ENCODE results near the gene HSPA2. TPM values are rescaled to one million over a fixed set of nuclear protein-coding genes. Genes with fewer than 3 reads are reported as not detected.

HSPA2 gene
- 1 to 10 TPM; 5.5 to 7.7 TPM for total RNA-seq

GRCh38 chr14:64540208-64541202 is at the start of gene HSPA2:
Gene HSPA2, plus strand, starts transcription at chr14:64540741. Its CDS starts 109 bp downstream, at chr14:64540850.
- Mint-ChIP-seq H3K27me3 (ENCODE audit: low read depth) (peaks cover 58% of the 10 kb centered on the region), H3K36me3 (ENCODE audit: insufficient read depth in 2 of 2) (peaks cover 12 to 16% of the 10 kb centered on the region in 2 donors), H3K27ac (peak within 1 kb of the TSS; percentile 71), H3K9me3 (peaks cover 2 to 3% of the 10 kb centered on the region in 2 donors), H3K4me3 (peak within 1 kb of the TSS; percentile 83 to 97), H3K4me1 (ENCODE audit: low read depth) (peaks cover 37% of the 10 kb centered on the region)
- peak; percentile 96 to 97 for DNase-seq
- ATAC-seq (replicated peaks in 1 of 2): peak; percentile 94 to 95

DNA sequence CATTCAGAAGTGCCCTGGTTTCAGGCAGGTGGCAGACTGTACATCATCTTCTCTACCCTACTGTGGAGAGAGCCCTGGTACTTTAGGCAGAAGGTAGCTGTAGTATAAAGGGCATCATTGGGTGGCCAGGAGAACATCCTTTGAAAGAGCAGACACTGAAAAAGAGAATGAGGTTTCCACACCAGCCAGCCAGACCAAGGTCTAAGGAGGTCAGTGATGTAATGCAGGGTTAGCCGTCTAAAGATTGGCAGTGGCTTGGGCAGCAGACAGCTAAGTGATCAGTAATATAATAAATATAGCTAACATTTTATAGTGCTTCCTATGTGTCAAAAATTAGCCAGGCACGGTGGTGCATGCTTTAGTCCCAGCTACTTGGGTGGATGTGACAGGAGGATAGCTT is 48.9 kb upstream of the HSPA2 start:
- Mint-ChIP-seq H3K9me3 (no peaks in the 10 kb centered on the region), H3K36me3 (ENCODE audit: insufficient read depth in 2 of 2) (peaks cover 5 to 11% of the 10 kb centered on the region in 2 donors), H3K4me1 (ENCODE audit: low read depth) (peaks cover 46% of the 10 kb centered on the region), H3K27me3 (ENCODE audit: low read depth) (no peaks in the 10 kb centered on the region), H3K27ac (no peak overlapping the region), H3K4me3 (no peak overlapping the region)
- no peak for DNase-seq
- ATAC-seq (replicated peaks in 1 of 2): no peak

DNA sequence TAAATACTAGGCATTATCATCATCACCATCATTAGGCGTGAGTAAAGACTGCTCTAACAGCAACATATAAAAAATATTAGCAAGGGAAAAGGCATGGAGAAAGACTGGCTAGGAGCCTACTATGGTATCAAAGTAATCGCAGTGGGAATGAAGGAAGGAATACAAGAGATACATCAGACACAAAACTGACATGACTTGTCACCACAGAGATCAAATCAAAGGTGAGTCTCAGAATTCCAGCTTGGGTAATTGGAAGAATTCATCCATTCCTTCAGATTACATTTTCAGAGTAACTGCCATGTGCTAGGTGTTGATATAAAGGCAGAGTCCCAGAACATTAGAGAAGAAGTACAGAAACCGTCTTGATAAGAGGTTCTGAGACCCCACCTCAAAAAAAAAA is 47.1 kb upstream of the HSPA2 start:
- ATAC-seq (replicated peaks in 1 of 2) (no peak), DNase-seq (no peak)
- Mint-ChIP-seq H3K27me3 (ENCODE audit: low read depth) (no peaks in the 10 kb centered on the region), H3K4me1 (ENCODE audit: low read depth) (peaks cover 53% of the 10 kb centered on the region), H3K27ac (peak overlapping the region; percentile 85), H3K4me3 (peak overlapping the region in 1 of 2 donors; percentile 6), H3K9me3 (no peaks in the 10 kb centered on the region), H3K36me3 (ENCODE audit: insufficient read depth in 2 of 2) (peaks cover 2 to 11% of the 10 kb centered on the region in 2 donors)

DNA sequence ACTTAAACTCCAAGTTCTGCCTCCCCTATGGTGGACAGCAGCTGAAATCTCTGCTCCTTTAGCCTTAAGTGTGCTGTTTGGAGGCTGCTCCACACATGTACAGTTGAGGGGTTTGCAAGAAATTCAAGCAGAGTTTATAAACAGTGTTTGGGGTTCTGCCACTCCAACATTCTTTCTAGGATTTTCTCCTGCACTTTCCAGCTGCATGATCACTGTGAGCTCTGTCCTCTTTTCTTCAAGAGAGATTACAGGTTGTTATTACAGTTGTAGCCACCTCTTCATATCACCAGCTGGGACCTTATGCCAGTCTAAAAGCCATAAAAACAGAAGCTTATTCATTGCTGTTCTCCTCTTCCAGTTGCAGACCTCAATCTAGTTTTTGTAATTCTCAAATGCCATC is 45.3 kb upstream of the HSPA2 start:
- H3K36me3 Mint-ChIP-seq (ENCODE audit: insufficient read depth in 2 of 2): peaks cover under 1 to 17% of the 10 kb centered on the region in 2 donors
- no peaks in the 10 kb centered on the region for H3K9me3 Mint-ChIP-seq
- DNase-seq (no peak), ATAC-seq (replicated peaks in 1 of 2) (no peak)
- no peaks in the 10 kb centered on the region for H3K27me3 Mint-ChIP-seq (ENCODE audit: low read depth)
- peak overlapping the region; percentile 70 for H3K27ac Mint-ChIP-seq
- H3K4me3 Mint-ChIP-seq: no peak overlapping the region
- peaks cover 68% of the 10 kb centered on the region for H3K4me1 Mint-ChIP-seq (ENCODE audit: low read depth)

DNA sequence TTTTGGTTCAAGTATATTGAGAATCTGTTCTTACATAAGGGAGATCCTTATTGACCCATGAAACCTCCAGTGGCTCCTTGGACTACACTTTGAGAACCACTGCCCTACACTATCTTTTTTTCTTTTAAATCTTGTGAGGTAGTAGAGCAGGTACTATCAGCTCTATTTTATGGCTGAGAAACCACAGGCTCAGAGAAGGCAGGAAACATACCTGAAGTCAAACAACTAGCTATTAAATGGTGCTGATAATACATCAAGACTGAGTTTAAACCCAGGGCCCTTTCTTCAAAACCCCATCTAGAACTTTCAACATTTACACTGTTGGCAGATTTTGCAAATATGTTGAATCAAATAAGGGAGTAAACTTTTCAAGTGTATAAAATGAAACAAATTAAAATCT is 43.8 kb upstream of the HSPA2 start:
- peaks cover 70% of the 10 kb centered on the region for H3K4me1 Mint-ChIP-seq (ENCODE audit: low read depth)
- peaks cover 0 to 17% of the 10 kb centered on the region in 2 donors for H3K36me3 Mint-ChIP-seq (ENCODE audit: insufficient read depth in 2 of 2)
- ATAC-seq (replicated peaks in 1 of 2): no peak
- DNase-seq: no peak
- H3K4me3 Mint-ChIP-seq: peak overlapping the region in 1 of 2 donors; percentile 22
- H3K27ac Mint-ChIP-seq: peak overlapping the region; percentile 28
- no peaks in the 10 kb centered on the region for H3K27me3 Mint-ChIP-seq (ENCODE audit: low read depth)
- no peaks in the 10 kb centered on the region for H3K9me3 Mint-ChIP-seq

DNA sequence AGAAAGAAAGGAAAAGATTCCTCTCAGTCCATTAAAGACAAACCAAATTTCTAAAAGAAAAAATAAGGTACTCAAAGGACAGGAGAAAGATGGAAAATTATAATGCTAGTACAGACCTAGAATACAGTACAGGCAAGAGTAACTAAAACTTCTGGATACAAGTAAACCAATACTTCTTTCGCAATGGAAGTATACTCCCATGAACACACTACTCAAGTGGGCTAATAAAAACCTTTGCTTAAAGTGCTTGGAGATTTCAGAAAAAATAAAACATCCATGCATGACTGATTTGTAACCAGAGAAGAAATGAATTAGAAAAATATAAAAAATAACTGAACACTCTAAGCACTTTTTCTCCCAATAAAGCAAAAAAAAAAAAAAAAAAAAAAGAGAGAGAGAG is 40.5 kb upstream of the HSPA2 start:
- DNase-seq: no peak
- H3K9me3 Mint-ChIP-seq: no peaks in the 10 kb centered on the region
- peaks cover 59% of the 10 kb centered on the region for H3K4me1 Mint-ChIP-seq (ENCODE audit: low read depth)
- H3K4me3 Mint-ChIP-seq: peak overlapping the region; percentile 86 to 97
- no peaks in the 10 kb centered on the region for H3K27me3 Mint-ChIP-seq (ENCODE audit: low read depth)
- peak overlapping the region; percentile 98 for H3K27ac Mint-ChIP-seq
- ATAC-seq (replicated peaks in 1 of 2): no peak
- peaks cover 3 to 13% of the 10 kb centered on the region in 2 donors for H3K36me3 Mint-ChIP-seq (ENCODE audit: insufficient read depth in 2 of 2)

DNA sequence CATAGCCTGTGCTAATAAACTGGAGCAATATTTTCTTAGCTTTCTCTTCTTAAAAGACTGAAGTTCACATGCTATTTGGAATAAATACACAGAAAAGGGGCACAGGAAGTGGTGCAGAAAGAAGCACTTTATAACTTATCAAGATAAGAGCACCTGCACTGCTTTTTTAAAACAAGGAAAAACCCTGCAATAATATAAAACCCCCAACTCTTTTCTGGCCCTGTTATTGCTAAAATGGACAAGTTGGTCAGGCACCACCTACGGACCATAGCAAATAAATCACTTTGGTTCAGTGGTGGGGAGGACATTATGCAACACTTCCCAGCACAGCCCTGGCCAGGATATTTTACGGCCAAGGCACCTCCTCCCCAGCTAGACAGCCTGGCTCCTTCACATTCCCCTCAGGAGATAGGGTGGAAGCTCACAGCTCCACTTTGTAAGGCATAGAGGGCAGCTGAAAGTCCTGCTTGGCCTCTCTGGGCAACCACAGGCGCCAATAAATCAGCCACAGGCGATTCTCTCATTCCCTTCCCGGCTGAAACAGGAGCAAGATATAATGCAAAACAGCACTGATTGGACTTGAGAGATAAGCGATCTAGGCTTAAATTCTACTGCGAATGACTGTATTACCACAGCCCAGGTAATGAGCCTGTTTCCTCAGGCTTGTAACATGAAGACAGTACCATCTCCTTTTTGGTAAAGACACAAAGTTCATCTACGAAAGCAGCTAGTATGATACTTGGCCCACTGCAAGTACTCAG is 39.0 kb upstream of the HSPA2 start:
- Mint-ChIP-seq H3K9me3 (no peaks in the 10 kb centered on the region), H3K4me3 (peak overlapping the region; percentile 86 to 97), H3K4me1 (ENCODE audit: low read depth) (peaks cover 60% of the 10 kb centered on the region), H3K27ac (peak overlapping the region; percentile 98), H3K36me3 (ENCODE audit: insufficient read depth in 2 of 2) (peaks cover 9 to 15% of the 10 kb centered on the region in 2 donors), H3K27me3 (ENCODE audit: low read depth) (no peaks in the 10 kb centered on the region)
- ATAC-seq (replicated peaks in 1 of 2) (no peak), DNase-seq (no peak)

- H3K36me3 Mint-ChIP-seq (ENCODE audit: insufficient read depth in 2 of 2): peaks cover 9 to 13% of the 10 kb centered on the region in 2 donors
- DNase-seq (peak in 1 of 2 donors; percentile 25), ATAC-seq (replicated peaks in 1 of 2) (no peak)
- H3K9me3 Mint-ChIP-seq: no peaks in the 10 kb centered on the region
- peak overlapping the region; percentile 98 for H3K27ac Mint-ChIP-seq
- H3K4me3 Mint-ChIP-seq: peak overlapping the region; percentile 86 to 97
- peaks cover 61% of the 10 kb centered on the region for H3K4me1 Mint-ChIP-seq (ENCODE audit: low read depth)
- no peaks in the 10 kb centered on the region for H3K27me3 Mint-ChIP-seq (ENCODE audit: low read depth)
Measured at GRCh38 chr14:64502456-64502855, 38.1 kb upstream of the HSPA2 start.

DNA sequence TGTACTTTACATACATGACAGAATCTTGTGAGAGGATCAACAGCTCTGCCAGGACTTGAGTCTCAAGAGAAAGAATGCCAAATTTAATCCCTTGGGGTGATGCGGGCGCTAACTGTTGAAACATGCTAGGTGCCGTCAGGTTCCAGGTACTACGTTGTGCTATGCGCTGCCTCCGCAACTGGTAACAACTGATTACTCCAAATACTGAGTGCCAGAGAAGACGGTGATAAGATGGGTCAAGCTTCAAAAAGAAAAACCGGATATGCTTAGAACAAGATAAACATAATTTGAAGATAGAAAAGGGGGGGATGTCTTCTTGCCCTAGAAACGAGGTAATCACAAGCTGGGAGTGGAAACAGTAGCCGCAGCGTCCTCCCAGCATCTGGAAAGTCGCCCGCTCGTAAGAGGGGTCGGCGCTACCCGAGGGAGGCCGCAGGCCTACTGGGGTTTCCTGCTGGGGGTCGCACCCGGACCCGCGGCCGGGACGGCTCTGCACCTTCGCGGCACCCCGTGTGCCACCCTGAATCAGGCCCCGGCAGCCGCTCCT is 37.6 kb upstream of the HSPA2 start:
- Mint-ChIP-seq H3K27ac (peak overlapping the region; percentile 98), H3K4me1 (ENCODE audit: low read depth) (peaks cover 66% of the 10 kb centered on the region), H3K36me3 (ENCODE audit: insufficient read depth in 2 of 2) (peaks cover 9 to 14% of the 10 kb centered on the region in 2 donors), H3K27me3 (ENCODE audit: low read depth) (no peaks in the 10 kb centered on the region), H3K9me3 (no peaks in the 10 kb centered on the region), H3K4me3 (peak overlapping the region; percentile 86 to 97)
- ATAC-seq (replicated peaks in 1 of 2) (no peak), DNase-seq (peak; percentile 25 to 28)

GRCh38 chr14:64503434-64504309 is 36.9 kb upstream of the HSPA2 start, which contains the start of gene ZBTB25:
Gene ZBTB25, minus strand, starts transcription at chr14:64503838. Its CDS starts 13,305 bp downstream, at chr14:64490533.
- DNase-seq: peak; percentile 93 to 95
- Mint-ChIP-seq H3K27ac (peak within 1 kb of the TSS; percentile 98), H3K36me3 (ENCODE audit: insufficient read depth in 2 of 2) (peaks cover 9 to 13% of the 10 kb centered on the region in 2 donors), H3K4me1 (ENCODE audit: low read depth) (peaks cover 74% of the 10 kb centered on the region), H3K27me3 (ENCODE audit: low read depth) (no peaks in the 10 kb centered on the region), H3K4me3 (peak within 1 kb of the TSS; percentile 86 to 97), H3K9me3 (no peaks in the 10 kb centered on the region)
- ATAC-seq (replicated peaks in 1 of 2): peak; percentile 68

- ATAC-seq (replicated peaks in 1 of 2) (peak; percentile 63 to 68), DNase-seq (peak; percentile 90 to 94)
- Mint-ChIP-seq H3K4me1 (ENCODE audit: low read depth) (peaks cover 74% of the 10 kb centered on the region), H3K36me3 (ENCODE audit: insufficient read depth in 2 of 2) (peaks cover 7 to 9% of the 10 kb centered on the region in 2 donors), H3K27me3 (ENCODE audit: low read depth) (no peaks in the 10 kb centered on the region), H3K27ac (peak within 1 kb of the TSS; percentile 95), H3K9me3 (no peaks in the 10 kb centered on the region), H3K4me3 (peak within 1 kb of the TSS; percentile 86 to 97)
Measured at GRCh38 chr14:64504310-64504896, 36.1 kb upstream of the HSPA2 start, which contains the start of gene ZBTB1. Gene ZBTB1, plus strand, starts transcription at chr14:64504770. Its CDS starts 16,735 bp downstream, at chr14:64521505.

Data from activated T-cell treated with anti-CD3 and anti-CD28 coated beads, Interleukin-2, amount 50 U/mL, for 72 hours (primary cell).